HL-60 (cell line): Measurements from ENCODE around the gene KCND2.
"Not testable (repeated sequence)": the region's sequence is repeated elsewhere in the genome, so short reads cannot be mapped to it uniquely, and the experiment has no call there.

Experiments
- DNase-seq, 2 experiments: peaks; one replicate each; pipeline ENCODE4 v3.0.0-alpha.2; 2010 to 2020; ENCODE audit warnings: low read depth in 1 of 2, low spot score in 1 of 2
- H3K27ac ChIP-seq: fragments of 250-450 bp; sonication (Bioruptor Pico); replicated peaks from 2 replicates; pipeline ENCODE4 v1.5.1; 2020; ENCODE audit warnings: mild to moderate bottlenecking, moderate library complexity
- H3K27me3 ChIP-seq: fragments of 250-450 bp; sonication (Bioruptor Pico); 2 replicates; pipeline ENCODE4 v1.5.1; 2021; ENCODE audit warnings: mild to moderate bottlenecking, moderate library complexity; ENCODE audit not compliant: insufficient read depth, poor library complexity, severe bottlenecking
- H3K4me3 ChIP-seq: replicated peaks from 2 replicates; pipeline ENCODE4 v1.5.1; 2011; ENCODE audit warnings: mild to moderate bottlenecking, control low read depth, low read length; ENCODE audit not compliant: insufficient read depth
- CTCF ChIP-seq: IDR thresholded peaks from one replicate; pipeline ENCODE4 v1.5.1; 2011; ENCODE audit warnings: low read length, control low read depth, inconsistent platforms; ENCODE audit not compliant: insufficient read depth
- GABPA ChIP-seq: IDR thresholded peaks from 2 replicates; pipeline ENCODE4 v1.6.1; 2012; ENCODE audit warnings: low read depth
- POLR2AphosphoS5 ChIP-seq: IDR thresholded peaks from 2 replicates; pipeline ENCODE4 v1.6.1; 2012; ENCODE audit warnings: low read depth
- REST ChIP-seq: IDR thresholded peaks from 2 replicates; pipeline ENCODE4 v1.6.1; 2012; ENCODE audit warnings: low read depth; ENCODE audit not compliant: insufficient replicate concordance
- SPI1 ChIP-seq: IDR thresholded peaks from 2 replicates; pipeline ENCODE4 v1.6.1; 2012; ENCODE audit warnings: low read depth, mild to moderate bottlenecking, borderline replicate concordance

Gene KCND2

GRCh38 chr7:120691915-120692314 lies 418.9 kb downstream of the KCND2 start:
- no peak for DNase-seq
- TF ChIP-seq REST = no peak
- TF ChIP-seq SPI1 = no peak
- no peak for TF ChIP-seq CTCF
- no peak for TF ChIP-seq GABPA
- TF ChIP-seq POLR2AphosphoS5 = no peak

GRCh38 chr7:120695848-120696247 lies 422.9 kb downstream of the KCND2 start:
- H3K27me3 ChIP-seq = no peaks in the 10 kb centered on the region
- no peak for DNase-seq
- no peak overlapping the region for H3K27ac ChIP-seq
- H3K4me3 ChIP-seq = no peak overlapping the region
- TF ChIP-seq GABPA (no peak), REST (no peak), SPI1 (no peak), CTCF (no peak), POLR2AphosphoS5 (no peak)

More at GRCh38 chr7:120691915-120692314, 418.9 kb downstream of the KCND2 start:
- Histone ChIP-seq H3K27ac (no peak overlapping the region), H3K4me3 (no peak overlapping the region), H3K27me3 (no peaks in the 10 kb centered on the region)

GRCh38 chr7:120700796-120701195 lies 427.8 kb downstream of the KCND2 start:
- Histone ChIP-seq H3K27ac (no peak overlapping the region), H3K4me3 (no peak overlapping the region), H3K27me3 (no peaks in the 10 kb centered on the region)
- no peak for DNase-seq
- TF ChIP-seq POLR2AphosphoS5 (no peak), CTCF (no peak), REST (no peak), GABPA (no peak), SPI1 (no peak)

GRCh38 chr7:120702408-120702807 lies 429.4 kb downstream of the KCND2 start:
- DNase-seq, H3K27me3 ChIP-seq, H3K4me3 ChIP-seq, H3K27ac ChIP-seq: not testable (repeated sequence)
